HepG2 (cell line): Measurements from ENCODE around the gene HSPA5. TPM values are rescaled to one million over a fixed set of nuclear protein-coding genes. Genes with fewer than 3 reads are reported as not detected.

ENCODE experiments used
- EHMT2 ChIP-seq: fragments of 200-600 bp; sonication (generic); IDR thresholded peaks from 2 replicates; pipeline ENCODE4 v1.7.0; 2017; ENCODE audit warnings: antibody characterized with exemption, low read depth, low read length, borderline replicate concordance
- ISX ChIP-seq: sonication (generic); formaldehyde crosslinking; conservative IDR thresholded peaks from 2 replicates; pipeline ENCODE4 v1.5.0; 2020; ENCODE audit warnings: missing genetic modification reagents
- LCORL ChIP-seq, 2 experiments: fragments of 450-650 bp in 1 of 2; sonication (generic) in 1 of 2; formaldehyde crosslinking in 1 of 2; IDR thresholded peaks; 2 replicates each; pipeline versions ENCODE4 v1.5.0 to v1.6.1; 2017 to 2020; ENCODE audit warnings: antibody characterized with exemption in 1 of 2, missing genetic modification reagents in 1 of 2
- NFE2L2 ChIP-seq: fragments of 150-350 bp; IDR thresholded peaks from 2 replicates; pipeline ENCODE4 v1.6.1; 2014; ENCODE audit warnings: low read length
- SMAD9 ChIP-seq: sonication (generic); formaldehyde crosslinking; IDR thresholded peaks from 2 replicates; pipeline ENCODE4 v1.5.1; 2020; ENCODE audit warnings: mild to moderate bottlenecking, missing genetic modification reagents
- ZFAT ChIP-seq: sonication (generic); formaldehyde crosslinking; conservative IDR thresholded peaks from 2 replicates; pipeline ENCODE4 v1.8.1; 2023; ENCODE audit warnings: missing genetic modification reagents, inconsistent platforms
- ZFP36L1 ChIP-seq: sonication (generic); formaldehyde crosslinking; IDR thresholded peaks from 2 replicates; pipeline ENCODE4 v1.8.0; 2022; ENCODE audit warnings: mild to moderate bottlenecking, missing genetic modification reagents, moderate library complexity
- ZNF550 ChIP-seq: sonication (generic); formaldehyde crosslinking; IDR thresholded peaks from 2 replicates; pipeline ENCODE4 v1.4.0; 2020; ENCODE audit warnings: mild to moderate bottlenecking, missing genetic modification reagents, borderline replicate concordance
- polyA plus RNA-seq, 8 experiments: library from polyadenylated mRNA; depleted of rRNA in 3 of 8; stranded (reverse) in 7 of 8; unstranded in 1 of 8; fragments of >200 nt; fragmentation: Illumina TruSeq in 4 of 8; extraction: Trizol in 4 of 8; gene quantifications; 2 replicates each; pipeline versions ENCODE4 v1.2.1 to v1.2.3, GENCODE V29; 2011 to 2016; ENCODE audit warnings: low read depth in 4 of 8, missing spikeins in 1 of 8, mixed read lengths in 1 of 8; ENCODE audit not compliant: insufficient read depth in 1 of 8
- total RNA-seq, 5 experiments: library from RNA; depleted of rRNA; stranded (reverse); fragments of >200 nt; fragmentation: Illumina TruSeq; extraction: Trizol; gene quantifications; 2 replicates each; pipeline ENCODE4 v1.2.3, GENCODE V29; 2016; ENCODE audit warnings: low read depth in 1 of 5
- TF ChIP-seq, protein P1 (sequence below): sonication (generic); formaldehyde crosslinking; IDR thresholded peaks from 2 replicates; pipeline ENCODE4 v1.5.0; 2020; ENCODE audit warnings: mild to moderate bottlenecking, missing genetic modification reagents
- TF ChIP-seq, protein P2 (sequence below): sonication (generic); formaldehyde crosslinking; IDR thresholded peaks from 2 replicates; pipeline ENCODE4 v1.4.0; 2020; ENCODE audit warnings: missing genetic modification reagents
- TF ChIP-seq, protein P3 (sequence below): sonication (generic); formaldehyde crosslinking; IDR thresholded peaks from 2 replicates; pipeline ENCODE4 v1.4.0; 2020; ENCODE audit warnings: mild to moderate bottlenecking, missing genetic modification reagents
- TF ChIP-seq, protein P4 (sequence below): sonication (generic); formaldehyde crosslinking; conservative IDR thresholded peaks from 2 replicates; pipeline ENCODE4 v1.4.0; 2020; ENCODE audit warnings: missing genetic modification reagents
- TF ChIP-seq, protein P5 (sequence below): sonication (generic); formaldehyde crosslinking; conservative IDR thresholded peaks from 2 replicates; pipeline ENCODE4 v1.4.0; 2020; ENCODE audit warnings: missing genetic modification reagents
- TF ChIP-seq, protein P6 (sequence below): sonication (generic); formaldehyde crosslinking; IDR thresholded peaks from 2 replicates; pipeline ENCODE4 v1.4.0; 2020; ENCODE audit warnings: missing genetic modification reagents, mild to moderate bottlenecking, borderline replicate concordance

Gene HSPA5
- total and polyA plus RNA-seq, 2 of the 13 experiments (the other 11 are each of a cell fraction or from before 2014, with no cell fraction given): 201 to 206 TPM

DNA sequence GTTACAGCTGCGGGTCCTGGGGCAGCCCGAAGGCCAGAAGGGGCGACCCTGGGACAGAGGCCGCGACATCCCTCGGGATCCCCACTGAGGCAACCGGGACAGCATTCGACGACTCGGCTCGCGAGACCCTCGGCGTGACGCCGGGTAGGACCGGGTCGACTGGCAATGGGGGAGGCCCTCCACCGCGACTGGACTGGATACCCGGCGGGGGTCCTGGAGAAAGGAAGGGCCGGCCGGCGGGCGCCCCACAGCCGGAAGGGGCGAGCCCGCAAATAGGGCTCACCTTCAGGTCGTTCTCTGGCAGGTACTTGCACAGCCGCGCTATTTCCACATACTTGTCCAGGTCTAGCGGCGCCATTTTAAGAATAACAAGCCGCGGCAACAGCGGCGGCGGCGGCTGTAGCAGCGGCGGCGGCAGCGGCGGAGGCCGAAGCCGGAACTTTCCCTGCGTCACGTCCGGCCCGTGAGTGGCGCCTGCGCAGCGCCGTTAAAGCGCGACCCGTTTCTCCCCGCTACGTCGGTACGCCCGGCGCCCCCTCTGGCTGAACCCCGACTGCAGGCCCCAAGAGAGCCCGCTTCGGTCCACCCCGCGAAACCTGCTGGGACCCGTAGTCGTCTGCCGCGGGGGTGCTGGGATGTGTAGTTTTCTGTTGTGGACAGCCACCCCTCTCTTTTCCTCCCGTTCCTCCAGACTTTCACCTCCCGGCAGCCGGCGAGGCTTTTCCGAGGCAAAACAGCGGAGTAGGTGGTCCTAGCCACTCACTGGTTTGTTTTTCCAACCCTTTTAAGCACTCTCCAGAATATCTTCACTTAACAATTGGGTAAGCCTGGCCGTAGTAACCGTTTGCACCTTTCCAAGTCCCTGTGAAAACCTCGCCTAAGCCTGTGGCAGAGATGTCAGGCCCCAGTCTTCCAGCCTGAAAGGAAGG lies 51.5 kb downstream of the HSPA5 start, which contains the start of gene PPP6C (continued):
- TF ChIP-seq, protein P1, sequence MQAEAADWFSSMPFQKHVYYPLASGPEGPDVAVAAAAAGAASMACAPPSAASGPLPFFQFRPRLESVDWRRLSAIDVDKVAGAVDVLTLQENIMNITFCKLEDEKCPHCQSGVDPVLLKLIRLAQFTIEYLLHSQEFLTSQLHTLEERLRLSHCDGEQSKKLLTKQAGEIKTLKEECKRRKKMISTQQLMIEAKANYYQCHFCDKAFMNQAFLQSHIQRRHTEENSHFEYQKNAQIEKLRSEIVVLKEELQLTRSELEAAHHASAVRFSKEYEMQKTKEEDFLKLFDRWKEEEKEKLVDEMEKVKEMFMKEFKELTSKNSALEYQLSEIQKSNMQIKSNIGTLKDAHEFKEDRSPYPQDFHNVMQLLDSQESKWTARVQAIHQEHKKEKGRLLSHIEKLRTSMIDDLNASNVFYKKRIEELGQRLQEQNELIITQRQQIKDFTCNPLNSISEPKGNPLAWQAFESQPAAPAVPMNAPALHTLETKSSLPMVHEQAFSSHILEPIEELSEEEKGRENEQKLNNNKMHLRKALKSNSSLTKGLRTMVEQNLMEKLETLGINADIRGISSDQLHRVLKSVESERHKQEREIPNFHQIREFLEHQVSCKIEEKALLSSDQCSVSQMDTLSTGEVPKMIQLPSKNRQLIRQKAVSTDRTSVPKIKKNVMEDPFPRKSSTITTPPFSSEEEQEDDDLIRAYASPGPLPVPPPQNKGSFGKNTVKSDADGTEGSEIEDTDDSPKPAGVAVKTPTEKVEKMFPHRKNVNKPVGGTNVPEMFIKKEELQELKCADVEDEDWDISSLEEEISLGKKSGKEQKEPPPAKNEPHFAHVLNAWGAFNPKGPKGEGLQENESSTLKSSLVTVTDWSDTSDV (CRISPR knock-in tag): peak; percentile 70; the same call in 1 of the 2 replicates
- TF ChIP-seq ZFAT (no peak), LCORL (IDR thresholded peaks at IDR 0.05) (no peak), LCORL (CRISPR knock-in tag; IDR thresholded peaks at IDR 0.05) (peak; percentile 70), ISX (CRISPR knock-in tag) (no peak), ZNF550 (CRISPR knock-in tag) (no peak), NFE2L2 (no peak), EHMT2 (no peak), ZFP36L1 (peak; percentile 66; the same call in 1 of the 2 replicates), SMAD9 (0 out of 2 replicates have a peak, but pooled peaks have one; percentile 27)
- TF ChIP-seq, protein P2, sequence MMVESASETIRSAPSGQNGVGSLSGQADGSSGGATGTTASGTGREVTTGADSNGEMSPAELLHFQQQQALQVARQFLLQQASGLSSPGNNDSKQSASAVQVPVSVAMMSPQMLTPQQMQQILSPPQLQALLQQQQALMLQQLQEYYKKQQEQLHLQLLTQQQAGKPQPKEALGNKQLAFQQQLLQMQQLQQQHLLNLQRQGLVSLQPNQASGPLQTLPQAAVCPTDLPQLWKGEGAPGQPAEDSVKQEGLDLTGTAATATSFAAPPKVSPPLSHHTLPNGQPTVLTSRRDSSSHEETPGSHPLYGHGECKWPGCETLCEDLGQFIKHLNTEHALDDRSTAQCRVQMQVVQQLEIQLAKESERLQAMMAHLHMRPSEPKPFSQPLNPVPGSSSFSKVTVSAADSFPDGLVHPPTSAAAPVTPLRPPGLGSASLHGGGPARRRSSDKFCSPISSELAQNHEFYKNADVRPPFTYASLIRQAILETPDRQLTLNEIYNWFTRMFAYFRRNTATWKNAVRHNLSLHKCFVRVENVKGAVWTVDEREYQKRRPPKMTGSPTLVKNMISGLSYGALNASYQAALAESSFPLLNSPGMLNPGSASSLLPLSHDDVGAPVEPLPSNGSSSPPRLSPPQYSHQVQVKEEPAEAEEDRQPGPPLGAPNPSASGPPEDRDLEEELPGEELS: 0 out of 2 replicates have a peak, but pooled peaks have one; percentile 5
- TF ChIP-seq, protein P3, sequence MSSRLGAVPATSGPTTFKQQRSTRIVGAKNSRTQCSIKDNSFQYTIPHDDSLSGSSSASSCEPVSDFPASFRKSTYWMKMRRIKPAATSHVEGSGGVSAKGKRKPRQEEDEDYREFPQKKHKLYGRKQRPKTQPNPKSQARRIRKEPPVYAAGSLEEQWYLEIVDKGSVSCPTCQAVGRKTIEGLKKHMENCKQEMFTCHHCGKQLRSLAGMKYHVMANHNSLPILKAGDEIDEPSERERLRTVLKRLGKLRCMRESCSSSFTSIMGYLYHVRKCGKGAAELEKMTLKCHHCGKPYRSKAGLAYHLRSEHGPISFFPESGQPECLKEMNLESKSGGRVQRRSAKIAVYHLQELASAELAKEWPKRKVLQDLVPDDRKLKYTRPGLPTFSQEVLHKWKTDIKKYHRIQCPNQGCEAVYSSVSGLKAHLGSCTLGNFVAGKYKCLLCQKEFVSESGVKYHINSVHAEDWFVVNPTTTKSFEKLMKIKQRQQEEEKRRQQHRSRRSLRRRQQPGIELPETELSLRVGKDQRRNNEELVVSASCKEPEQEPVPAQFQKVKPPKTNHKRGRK: no peak
- TF ChIP-seq, protein P4, sequence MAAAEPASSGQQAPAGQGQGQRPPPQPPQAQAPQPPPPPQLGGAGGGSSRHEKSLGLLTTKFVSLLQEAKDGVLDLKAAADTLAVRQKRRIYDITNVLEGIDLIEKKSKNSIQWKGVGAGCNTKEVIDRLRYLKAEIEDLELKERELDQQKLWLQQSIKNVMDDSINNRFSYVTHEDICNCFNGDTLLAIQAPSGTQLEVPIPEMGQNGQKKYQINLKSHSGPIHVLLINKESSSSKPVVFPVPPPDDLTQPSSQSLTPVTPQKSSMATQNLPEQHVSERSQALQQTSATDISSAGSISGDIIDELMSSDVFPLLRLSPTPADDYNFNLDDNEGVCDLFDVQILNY (CRISPR knock-in tag): 0 out of 2 replicates have a peak, but pooled peaks have one; percentile 32
- TF ChIP-seq, protein P5, sequence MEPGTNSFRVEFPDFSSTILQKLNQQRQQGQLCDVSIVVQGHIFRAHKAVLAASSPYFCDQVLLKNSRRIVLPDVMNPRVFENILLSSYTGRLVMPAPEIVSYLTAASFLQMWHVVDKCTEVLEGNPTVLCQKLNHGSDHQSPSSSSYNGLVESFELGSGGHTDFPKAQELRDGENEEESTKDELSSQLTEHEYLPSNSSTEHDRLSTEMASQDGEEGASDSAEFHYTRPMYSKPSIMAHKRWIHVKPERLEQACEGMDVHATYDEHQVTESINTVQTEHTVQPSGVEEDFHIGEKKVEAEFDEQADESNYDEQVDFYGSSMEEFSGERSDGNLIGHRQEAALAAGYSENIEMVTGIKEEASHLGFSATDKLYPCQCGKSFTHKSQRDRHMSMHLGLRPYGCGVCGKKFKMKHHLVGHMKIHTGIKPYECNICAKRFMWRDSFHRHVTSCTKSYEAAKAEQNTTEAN (CRISPR knock-in tag): no peak
- TF ChIP-seq, protein P6, sequence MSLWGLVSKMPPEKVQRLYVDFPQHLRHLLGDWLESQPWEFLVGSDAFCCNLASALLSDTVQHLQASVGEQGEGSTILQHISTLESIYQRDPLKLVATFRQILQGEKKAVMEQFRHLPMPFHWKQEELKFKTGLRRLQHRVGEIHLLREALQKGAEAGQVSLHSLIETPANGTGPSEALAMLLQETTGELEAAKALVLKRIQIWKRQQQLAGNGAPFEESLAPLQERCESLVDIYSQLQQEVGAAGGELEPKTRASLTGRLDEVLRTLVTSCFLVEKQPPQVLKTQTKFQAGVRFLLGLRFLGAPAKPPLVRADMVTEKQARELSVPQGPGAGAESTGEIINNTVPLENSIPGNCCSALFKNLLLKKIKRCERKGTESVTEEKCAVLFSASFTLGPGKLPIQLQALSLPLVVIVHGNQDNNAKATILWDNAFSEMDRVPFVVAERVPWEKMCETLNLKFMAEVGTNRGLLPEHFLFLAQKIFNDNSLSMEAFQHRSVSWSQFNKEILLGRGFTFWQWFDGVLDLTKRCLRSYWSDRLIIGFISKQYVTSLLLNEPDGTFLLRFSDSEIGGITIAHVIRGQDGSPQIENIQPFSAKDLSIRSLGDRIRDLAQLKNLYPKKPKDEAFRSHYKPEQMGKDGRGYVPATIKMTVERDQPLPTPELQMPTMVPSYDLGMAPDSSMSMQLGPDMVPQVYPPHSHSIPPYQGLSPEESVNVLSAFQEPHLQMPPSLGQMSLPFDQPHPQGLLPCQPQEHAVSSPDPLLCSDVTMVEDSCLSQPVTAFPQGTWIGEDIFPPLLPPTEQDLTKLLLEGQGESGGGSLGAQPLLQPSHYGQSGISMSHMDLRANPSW (CRISPR knock-in tag): peak; percentile 47; the same call in 1 of the 2 replicates
